NB4 (cell line): ENCODE data around the gene NLRC3.

ENCODE experiments used
- DNase-seq: peaks from one replicate; pipeline ENCODE4 v3.0.0; 2010; ENCODE audit warnings: low read depth
- H3K4me3 ChIP-seq: one replicate; pipeline ENCODE4 v1.5.1; 2011; ENCODE audit warnings: mild to moderate bottlenecking, low read depth, low read length, moderate library complexity
- MYC ChIP-seq: IDR thresholded peaks from 2 replicates; pipeline ENCODE4 v1.6.1; 2011; ENCODE audit warnings: low read depth, low read length
- POLR2A ChIP-seq: IDR thresholded peaks from 2 replicates; pipeline ENCODE4 v1.6.1; 2011; ENCODE audit warnings: mild to moderate bottlenecking; ENCODE audit not compliant: insufficient read length; ENCODE audit errors: extremely low read depth
- TF ChIP-seq, protein P1 (sequence below): IDR thresholded peaks from one replicate; pipeline ENCODE4 v1.5.1; 2012; ENCODE audit warnings: low read depth, low read length
- TF ChIP-seq, protein P2 (sequence below): IDR thresholded peaks from 2 replicates; pipeline ENCODE4 v1.6.1; 2011; ENCODE audit warnings: low read depth, low read length

Gene NLRC3

DNA sequence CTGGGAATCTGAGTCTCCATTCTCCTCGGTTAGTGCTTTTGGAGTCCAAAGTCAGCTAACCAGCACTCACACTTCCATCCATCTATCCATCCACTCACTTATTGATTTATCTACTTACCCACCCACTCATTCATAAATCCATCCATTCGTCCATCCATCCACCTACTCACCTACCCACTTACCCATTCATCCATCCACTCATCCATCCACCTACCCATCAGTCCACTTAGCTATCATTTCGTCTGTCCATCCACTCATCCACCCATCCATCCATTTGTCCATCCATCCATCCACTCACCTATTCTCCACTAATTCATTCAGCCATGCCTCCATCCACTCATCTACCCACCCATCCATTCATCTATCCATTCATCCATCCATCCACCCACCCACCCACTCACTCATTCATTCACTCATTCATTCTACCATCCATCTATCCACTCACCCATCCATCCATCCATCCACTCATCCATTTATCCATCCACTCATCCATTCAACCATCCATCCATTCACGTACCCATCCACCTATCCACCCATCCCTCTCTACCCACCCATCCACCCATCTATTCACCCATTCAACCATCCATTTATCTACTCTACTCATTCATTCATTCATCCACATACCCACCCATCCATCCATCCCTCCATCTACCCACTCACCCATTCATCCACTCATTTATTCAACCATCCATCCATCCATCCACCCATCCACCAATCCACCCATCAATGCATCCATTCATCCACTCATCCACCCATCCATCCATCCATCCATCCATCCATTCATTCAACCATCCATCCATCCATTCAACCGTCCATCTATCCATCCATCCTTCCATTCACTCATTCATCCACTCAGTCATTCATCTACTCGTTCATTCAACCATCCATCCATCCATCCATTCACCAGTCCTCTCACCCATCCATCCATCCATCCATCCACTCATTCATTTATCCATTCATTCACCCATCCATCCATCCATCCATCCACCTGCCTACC lies 26.1 kb downstream of the NLRC3 start:
- no peak for DNase-seq
- H3K4me3 ChIP-seq = no peak overlapping the region
- TF ChIP-seq, protein P1, sequence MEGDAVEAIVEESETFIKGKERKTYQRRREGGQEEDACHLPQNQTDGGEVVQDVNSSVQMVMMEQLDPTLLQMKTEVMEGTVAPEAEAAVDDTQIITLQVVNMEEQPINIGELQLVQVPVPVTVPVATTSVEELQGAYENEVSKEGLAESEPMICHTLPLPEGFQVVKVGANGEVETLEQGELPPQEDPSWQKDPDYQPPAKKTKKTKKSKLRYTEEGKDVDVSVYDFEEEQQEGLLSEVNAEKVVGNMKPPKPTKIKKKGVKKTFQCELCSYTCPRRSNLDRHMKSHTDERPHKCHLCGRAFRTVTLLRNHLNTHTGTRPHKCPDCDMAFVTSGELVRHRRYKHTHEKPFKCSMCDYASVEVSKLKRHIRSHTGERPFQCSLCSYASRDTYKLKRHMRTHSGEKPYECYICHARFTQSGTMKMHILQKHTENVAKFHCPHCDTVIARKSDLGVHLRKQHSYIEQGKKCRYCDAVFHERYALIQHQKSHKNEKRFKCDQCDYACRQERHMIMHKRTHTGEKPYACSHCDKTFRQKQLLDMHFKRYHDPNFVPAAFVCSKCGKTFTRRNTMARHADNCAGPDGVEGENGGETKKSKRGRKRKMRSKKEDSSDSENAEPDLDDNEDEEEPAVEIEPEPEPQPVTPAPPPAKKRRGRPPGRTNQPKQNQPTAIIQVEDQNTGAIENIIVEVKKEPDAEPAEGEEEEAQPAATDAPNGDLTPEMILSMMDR = no peak
- TF ChIP-seq, protein P2, sequence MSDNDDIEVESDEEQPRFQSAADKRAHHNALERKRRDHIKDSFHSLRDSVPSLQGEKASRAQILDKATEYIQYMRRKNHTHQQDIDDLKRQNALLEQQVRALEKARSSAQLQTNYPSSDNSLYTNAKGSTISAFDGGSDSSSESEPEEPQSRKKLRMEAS = no peak
- TF ChIP-seq MYC (no peak), POLR2A (no peak)

DNA sequence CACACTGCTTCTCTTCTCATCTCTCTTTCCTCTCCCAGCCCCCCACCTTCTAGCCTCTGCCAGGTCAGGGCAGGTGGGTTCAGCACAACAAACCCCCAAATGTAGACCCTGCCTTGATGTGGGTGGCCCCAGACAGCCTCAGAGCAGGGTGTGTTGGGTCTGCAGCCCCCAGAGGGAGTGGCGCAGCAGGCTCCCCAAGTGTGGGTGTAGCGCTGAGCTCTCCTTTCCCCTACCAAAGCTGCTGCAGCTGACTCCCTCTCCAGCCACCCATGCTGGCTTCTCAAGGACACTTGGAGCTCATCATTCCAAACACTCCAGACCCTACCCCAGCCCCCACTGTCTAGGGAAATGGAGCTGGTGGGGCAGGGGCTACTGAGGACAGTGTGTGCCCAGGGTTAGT lies 27.3 kb downstream of the NLRC3 start:
- TF ChIP-seq POLR2A (no peak), MYC (no peak)
- TF ChIP-seq, protein P1 = no peak
- TF ChIP-seq, protein P2 = no peak
- H3K4me3 ChIP-seq = no peak overlapping the region
- no peak for DNase-seq

DNA sequence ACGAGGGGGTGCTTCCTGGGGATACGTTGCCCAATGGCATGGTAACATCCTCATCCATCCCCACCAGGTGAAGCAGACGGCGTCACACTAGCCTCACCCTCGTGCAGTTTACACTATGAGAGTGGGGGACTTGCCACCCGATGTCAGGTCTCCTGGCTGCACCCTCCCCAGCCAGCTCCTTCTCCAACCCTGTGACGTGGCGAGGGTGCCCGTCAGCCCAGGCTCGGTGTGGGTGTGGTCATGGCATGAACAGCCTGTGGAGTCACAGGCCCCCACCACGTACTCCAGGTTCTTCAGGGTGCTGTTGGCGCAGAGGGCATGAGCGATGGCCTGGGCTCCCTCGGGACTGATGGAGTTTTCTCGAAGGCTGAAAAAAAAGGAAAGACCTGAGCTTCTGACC lies 28.3 kb downstream of the NLRC3 start:
- DNase-seq = no peak
- TF ChIP-seq, protein P1 = no peak
- no peak for TF ChIP-seq MYC
- TF ChIP-seq, protein P2 = no peak
- no peak for TF ChIP-seq POLR2A
- no peak overlapping the region for H3K4me3 ChIP-seq

DNA sequence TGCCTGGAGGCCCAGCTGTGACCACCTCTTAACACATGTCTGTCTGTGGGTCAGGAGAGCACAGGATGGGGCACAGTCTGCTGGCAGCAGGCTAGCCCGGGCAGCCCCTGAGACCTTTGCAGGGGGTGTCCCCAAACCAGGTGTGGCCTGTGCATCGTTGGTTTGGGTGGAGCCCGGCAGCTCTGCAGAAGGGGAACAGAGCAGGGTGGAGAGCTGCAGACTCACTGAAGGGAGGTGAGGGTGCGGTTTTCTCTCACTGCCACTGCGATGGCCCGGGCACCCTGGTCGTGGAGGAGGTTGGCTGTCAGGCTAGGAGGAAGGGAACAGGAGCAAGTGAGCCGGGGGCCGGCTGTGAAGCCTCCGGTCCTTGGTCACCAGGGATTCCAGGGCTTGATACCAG lies 28.8 kb downstream of the NLRC3 start:
- TF ChIP-seq, protein P1 = no peak
- no peak for TF ChIP-seq MYC
- TF ChIP-seq, protein P2 = no peak
- TF ChIP-seq POLR2A = no peak
- no peak for DNase-seq
- no peak overlapping the region for H3K4me3 ChIP-seq

DNA sequence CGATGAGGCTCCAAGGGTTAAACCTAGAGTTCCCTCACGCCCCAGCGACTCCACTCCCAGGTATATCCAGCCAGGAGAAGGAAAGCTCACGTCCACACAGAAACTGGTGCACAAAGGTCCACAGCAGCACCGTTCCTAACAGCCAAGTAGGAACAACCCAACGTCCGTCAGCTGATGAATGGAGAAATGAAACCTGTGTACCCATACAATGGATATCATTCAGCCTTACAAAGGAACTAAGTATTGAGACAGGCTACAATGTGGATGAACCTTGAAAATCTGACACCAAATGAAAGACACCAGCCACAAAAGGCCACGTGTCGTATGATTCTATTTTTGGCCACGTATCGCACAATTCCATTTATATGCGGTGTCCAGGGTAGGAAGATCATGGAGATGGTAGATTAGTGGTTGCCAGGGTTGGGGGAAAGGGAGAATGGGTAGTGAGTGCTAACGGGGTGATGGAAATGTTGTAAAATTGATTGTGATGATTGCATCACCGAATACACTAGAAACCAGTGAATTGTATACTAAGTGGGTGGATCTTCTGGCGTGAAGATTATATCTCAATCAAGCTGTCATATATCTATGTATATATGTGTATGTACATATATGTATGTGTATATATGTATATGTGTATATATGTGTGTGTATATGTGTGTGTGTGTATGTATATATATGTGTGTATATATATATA lies 30.1 kb downstream of the NLRC3 start:
- no peak for DNase-seq
- no peak overlapping the region for H3K4me3 ChIP-seq
- no peak for TF ChIP-seq POLR2A
